HEK293T (cell line): Measurements from ENCODE around the gene FN3K.
"Not testable (repeated sequence)": the region's sequence is repeated elsewhere in the genome, so short reads cannot be mapped to it uniquely, and the experiment has no call there.

Source experiments
- CTCF ChIA-PET: fragments of 350-600 bp; formaldehyde crosslinking; extraction: SDS; loops from one replicate; lab custom pipeline; 2021; ENCODE audit warnings: antibody characterized with exemption, inconsistent platforms; lab: Yijun Ruan, JAX
- POLR2A ChIA-PET: fragments of 350-600 bp; formaldehyde crosslinking; extraction: SDS; loops from one replicate; lab custom pipeline; 2020; ENCODE audit warnings: antibody characterized with exemption, inconsistent platforms; lab: Yijun Ruan, JAX
- DNase-seq: peaks from one replicate; pipeline ENCODE4 v3.0.0; 2012; ENCODE audit warnings: mixed read lengths; ENCODE audit errors: extremely low spot score
- ARNT ChIP-seq: fragments of 450-650 bp; IDR thresholded peaks from 2 replicates; pipeline ENCODE4 v1.6.1; 2017; ENCODE audit warnings: mild to moderate bottlenecking
- BHLHE40 ChIP-seq: fragments of 450-650 bp; IDR thresholded peaks from 2 replicates; pipeline ENCODE4 v1.6.1; 2016; ENCODE audit warnings: mild to moderate bottlenecking, moderate library complexity, borderline replicate concordance
- CTBP1 ChIP-seq: fragments of 450-650 bp; IDR thresholded peaks from 2 replicates; pipeline ENCODE4 v1.6.1; 2016; ENCODE audit warnings: borderline replicate concordance
- ELF4 ChIP-seq: fragments of 450-650 bp; IDR thresholded peaks from 2 replicates; pipeline ENCODE4 v1.6.1; 2017; ENCODE audit warnings: antibody characterized with exemption
- FOXA1 ChIP-seq: fragments of 450-650 bp; IDR thresholded peaks from 2 replicates; pipeline ENCODE4 v1.6.1; 2016; ENCODE audit warnings: mild to moderate bottlenecking
- FOXK2 ChIP-seq: fragments of 450-650 bp; IDR thresholded peaks from 2 replicates; pipeline ENCODE4 v1.6.1; 2016; ENCODE audit warnings: mild to moderate bottlenecking
- FOXM1 ChIP-seq: fragments of 450-650 bp; IDR thresholded peaks from 2 replicates; pipeline ENCODE4 v1.6.1; 2017; ENCODE audit warnings: mild to moderate bottlenecking, borderline replicate concordance
- HDGF ChIP-seq: fragments of 450-650 bp; IDR thresholded peaks from 2 replicates; pipeline ENCODE4 v1.6.1; 2017; ENCODE audit warnings: antibody characterized with exemption, borderline replicate concordance
- L3MBTL2 ChIP-seq: fragments of 450-650 bp; conservative IDR thresholded peaks from 2 replicates; pipeline ENCODE4 v1.6.1; 2016; ENCODE audit warnings: mild to moderate bottlenecking
- LEF1 ChIP-seq: fragments of 450-650 bp; IDR thresholded peaks from 2 replicates; pipeline ENCODE4 v1.6.1; 2017; ENCODE audit warnings: mild to moderate bottlenecking, borderline replicate concordance
- NFRKB ChIP-seq: fragments of 450-650 bp; IDR thresholded peaks from 2 replicates; pipeline ENCODE4 v1.6.1; 2016; ENCODE audit warnings: mild to moderate bottlenecking, moderate library complexity
- PKNOX1 ChIP-seq: fragments of 450-650 bp; IDR thresholded peaks from 2 replicates; pipeline ENCODE4 v1.6.1; 2016
- SP1 ChIP-seq: fragments of 450-650 bp; IDR thresholded peaks from 2 replicates; pipeline ENCODE4 v1.6.1; 2017
- SUZ12 ChIP-seq: fragments of 450-650 bp; IDR thresholded peaks from 2 replicates; pipeline ENCODE4 v1.6.1; 2016; ENCODE audit warnings: mild to moderate bottlenecking
- TARDBP ChIP-seq: fragments of 450-650 bp; IDR thresholded peaks from 2 replicates; pipeline ENCODE4 v1.6.1; 2016
- ZNF384 ChIP-seq: fragments of 450-650 bp; IDR thresholded peaks from 2 replicates; pipeline ENCODE4 v1.6.1; 2016

The FN3K gene

GRCh38 chr17:82743344-82744219 is 8.2 kb downstream of the FN3K start:
- TF ChIP-seq TARDBP (no peak), ARNT (no peak), HDGF (no peak), SUZ12 (no peak), FOXA1 (no peak), PKNOX1 (no peak), SP1 (no peak), BHLHE40 (no peak)
- DNase-seq = no peak
- CTCF ChIA-PET = no interaction called here
- POLR2A ChIA-PET = no interaction called here

GRCh38 chr17:82744736-82745135 is 9.3 kb downstream of the FN3K start:
- POLR2A ChIA-PET, DNase-seq, CTCF ChIA-PET: not testable (repeated sequence)

- no peak for DNase-seq
- ChIA-PET POLR2A (no interaction called here), CTCF (no interaction called here)
Observed at GRCh38 chr17:82745524-82745923, 10.1 kb downstream of the FN3K start.

GRCh38 chr17:82748756-82749155 is 13.3 kb downstream of the FN3K start:
- POLR2A ChIA-PET = no interaction called here
- CTCF ChIA-PET = no interaction called here
- no peak for DNase-seq

More at GRCh38 chr17:82745524-82745923, 10.1 kb downstream of the FN3K start:
- TF ChIP-seq ARNT = no peak
- TF ChIP-seq FOXK2 = no peak
- no peak for TF ChIP-seq FOXA1
- TF ChIP-seq BHLHE40 = no peak
- TF ChIP-seq HDGF = no peak
- TF ChIP-seq LEF1 = no peak
- no peak for TF ChIP-seq FOXM1
- TF ChIP-seq ELF4 = no peak
- TF ChIP-seq NFRKB = no peak
- no peak for TF ChIP-seq TARDBP
- no peak for TF ChIP-seq L3MBTL2
- TF ChIP-seq SP1 = no peak
- no peak for TF ChIP-seq SUZ12
- no peak for TF ChIP-seq PKNOX1
- no peak for TF ChIP-seq ZNF384

GRCh38 chr17:82750241-82750908 is 15.0 kb downstream of the FN3K start:
- ChIA-PET CTCF (no interaction called here), POLR2A (no interaction called here)

More at GRCh38 chr17:82748756-82749155, 13.3 kb downstream of the FN3K start:
- TF ChIP-seq HDGF = no peak
- no peak for TF ChIP-seq SP1
- no peak for TF ChIP-seq SUZ12
- no peak for TF ChIP-seq L3MBTL2
- TF ChIP-seq NFRKB = no peak
- TF ChIP-seq LEF1 = no peak
- no peak for TF ChIP-seq ZNF384
- no peak for TF ChIP-seq FOXA1
- TF ChIP-seq BHLHE40 = no peak
- no peak for TF ChIP-seq PKNOX1
- no peak for TF ChIP-seq TARDBP
- no peak for TF ChIP-seq FOXM1
- no peak for TF ChIP-seq FOXK2
- no peak for TF ChIP-seq ARNT

More at GRCh38 chr17:82750241-82750908, 15.0 kb downstream of the FN3K start:
- TF ChIP-seq BHLHE40 (no peak), FOXM1 (no peak), FOXA1 (no peak), SP1 (no peak), SUZ12 (no peak), PKNOX1 (no peak), CTBP1 (no peak), ELF4 (no peak), ZNF384 (no peak), HDGF (no peak), ARNT (no peak), NFRKB (no peak), L3MBTL2 (no peak), LEF1 (no peak), TARDBP (no peak), FOXK2 (no peak)
- DNase-seq = no peak
